Measurements from ENCODE around the gene CREB5. TPM values are rescaled to one million over a fixed set of nuclear protein-coding genes. Genes with fewer than 3 reads are reported as not detected.

The CREB5 gene
- total RNA-seq, 1 donor from 2014 or later = 8.9 TPM

DNA sequence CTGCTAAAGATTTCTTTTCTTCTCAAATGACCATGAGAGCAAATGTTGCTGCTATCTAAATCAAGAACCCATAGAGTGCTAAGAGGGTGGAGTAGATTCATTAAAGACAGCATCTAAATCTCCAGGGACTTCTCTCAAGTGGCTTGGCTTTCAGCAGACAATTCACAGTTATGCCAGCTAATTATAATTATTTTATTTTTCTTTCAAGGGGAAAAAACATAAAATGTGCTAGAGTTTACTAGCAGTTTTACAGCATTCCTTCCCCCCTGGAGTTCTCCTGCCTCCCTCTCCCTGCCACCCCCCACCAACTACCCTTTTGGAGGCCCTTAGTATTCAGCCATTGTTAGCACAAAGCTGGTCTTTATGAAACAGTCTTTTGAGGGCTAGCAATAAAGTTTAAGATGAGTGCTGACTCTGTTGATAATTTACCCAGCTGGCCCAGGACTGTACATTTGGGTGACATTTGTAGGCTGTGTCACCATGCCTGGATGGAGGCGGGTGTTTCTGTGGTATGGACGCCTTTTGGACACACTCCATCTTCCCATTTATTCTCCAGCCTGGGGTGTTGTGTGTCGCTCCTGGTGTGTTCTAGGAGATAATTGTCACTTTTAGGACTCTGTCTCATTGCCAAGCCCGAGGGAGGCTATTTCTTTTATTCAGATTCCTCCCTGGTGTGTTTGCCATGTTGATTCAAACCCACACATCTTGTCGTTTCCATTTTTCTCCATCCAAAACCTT lies 160.2 kb downstream of the CREB5 start:
- Histone ChIP-seq H3K4me1 (peaks cover 4% of the 10 kb centered on the region), H3K9me3 (no peaks in the 10 kb centered on the region), H3K36me3 (no peaks in the 10 kb centered on the region), H3K27ac (no peak overlapping the region), H3K4me3 (no peak overlapping the region), H3K27me3 (no peaks in the 10 kb centered on the region)
- TF ChIP-seq, protein P1, sequence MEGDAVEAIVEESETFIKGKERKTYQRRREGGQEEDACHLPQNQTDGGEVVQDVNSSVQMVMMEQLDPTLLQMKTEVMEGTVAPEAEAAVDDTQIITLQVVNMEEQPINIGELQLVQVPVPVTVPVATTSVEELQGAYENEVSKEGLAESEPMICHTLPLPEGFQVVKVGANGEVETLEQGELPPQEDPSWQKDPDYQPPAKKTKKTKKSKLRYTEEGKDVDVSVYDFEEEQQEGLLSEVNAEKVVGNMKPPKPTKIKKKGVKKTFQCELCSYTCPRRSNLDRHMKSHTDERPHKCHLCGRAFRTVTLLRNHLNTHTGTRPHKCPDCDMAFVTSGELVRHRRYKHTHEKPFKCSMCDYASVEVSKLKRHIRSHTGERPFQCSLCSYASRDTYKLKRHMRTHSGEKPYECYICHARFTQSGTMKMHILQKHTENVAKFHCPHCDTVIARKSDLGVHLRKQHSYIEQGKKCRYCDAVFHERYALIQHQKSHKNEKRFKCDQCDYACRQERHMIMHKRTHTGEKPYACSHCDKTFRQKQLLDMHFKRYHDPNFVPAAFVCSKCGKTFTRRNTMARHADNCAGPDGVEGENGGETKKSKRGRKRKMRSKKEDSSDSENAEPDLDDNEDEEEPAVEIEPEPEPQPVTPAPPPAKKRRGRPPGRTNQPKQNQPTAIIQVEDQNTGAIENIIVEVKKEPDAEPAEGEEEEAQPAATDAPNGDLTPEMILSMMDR (IDR thresholded peaks at IDR 0.05) = no peak
- DNase-seq = no peak
- no peak for ATAC-seq
- intact Hi-C loops (cut with DNase I) = no loop called here

DNA sequence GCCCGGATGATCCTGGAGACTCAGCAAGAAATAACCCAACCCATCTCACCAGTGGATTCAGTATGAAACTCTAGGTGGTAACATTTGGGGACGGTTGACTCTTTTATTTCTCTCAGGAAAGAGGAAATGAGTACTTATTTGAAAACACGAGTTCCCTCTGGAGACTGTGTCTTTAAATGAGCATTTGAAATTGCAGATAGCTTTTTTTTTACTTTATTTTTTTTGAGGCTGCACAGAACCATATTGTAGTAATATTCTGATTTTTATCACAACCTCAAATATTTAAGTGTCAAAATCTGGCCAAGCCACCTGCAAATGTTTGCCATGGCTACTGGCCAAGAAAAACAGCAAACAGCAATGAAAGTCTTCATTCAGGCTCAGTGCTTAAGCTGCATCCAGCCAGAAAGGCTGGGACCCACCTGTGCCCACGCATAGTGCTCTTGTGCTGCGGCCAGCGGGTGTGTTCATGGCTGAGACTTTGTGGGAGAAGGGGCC lies 160.8 kb downstream of the CREB5 start:
- no peaks in the 10 kb centered on the region for H3K27me3 ChIP-seq
- no peak for DNase-seq

DNA sequence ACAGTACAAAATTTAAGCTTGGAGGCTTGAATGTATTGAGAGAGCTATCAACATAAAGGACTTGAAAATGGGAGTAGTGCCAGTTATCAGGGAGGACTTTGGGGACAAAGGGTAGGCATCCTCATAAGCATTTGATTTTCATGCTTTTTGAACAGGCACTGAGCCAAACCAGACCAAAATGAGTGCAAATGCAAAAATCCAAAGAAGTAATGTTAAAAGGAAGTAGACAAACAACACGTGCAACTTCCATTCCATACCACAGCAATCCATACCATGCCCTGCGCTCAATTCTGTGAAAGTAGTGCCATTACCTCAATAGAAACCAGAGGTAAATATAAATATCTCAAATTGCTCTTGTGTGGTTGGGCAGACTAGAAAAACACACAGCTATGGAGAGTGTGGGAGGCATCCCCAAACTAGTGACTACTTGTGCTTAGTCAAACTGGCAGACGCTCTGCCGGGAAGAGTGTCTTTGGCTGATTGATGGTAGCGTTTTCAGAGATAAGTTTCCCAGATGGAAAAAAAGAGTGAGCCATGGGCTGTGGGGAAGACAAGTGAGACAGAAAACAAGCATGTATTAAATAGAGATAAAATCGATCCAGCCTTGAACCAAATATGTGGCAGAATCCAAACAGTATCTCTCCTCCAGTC lies 161.5 kb downstream of the CREB5 start:
- Histone ChIP-seq H3K4me3 (no peak overlapping the region), H3K27me3 (no peaks in the 10 kb centered on the region), H3K27ac (no peak overlapping the region), H3K36me3 (no peaks in the 10 kb centered on the region), H3K9me3 (no peaks in the 10 kb centered on the region), H3K4me1 (peaks cover 4% of the 10 kb centered on the region)
- ATAC-seq = no peak
- intact Hi-C loops (cut with DNase I) = no loop called here
- DNase-seq = no peak
- TF ChIP-seq, protein P1 (IDR thresholded peaks at IDR 0.05) = no peak

More for the DNA sequence above, 160.8 kb downstream of the CREB5 start:
- Histone ChIP-seq H3K9me3 (no peaks in the 10 kb centered on the region), H3K27ac (no peak overlapping the region), H3K36me3 (no peaks in the 10 kb centered on the region), H3K4me1 (peaks cover 4% of the 10 kb centered on the region), H3K4me3 (no peak overlapping the region)
- intact Hi-C loops (cut with DNase I) = no loop called here
- TF ChIP-seq, protein P1 (IDR thresholded peaks at IDR 0.05) = no peak
- peak; percentile 64 for ATAC-seq

DNA sequence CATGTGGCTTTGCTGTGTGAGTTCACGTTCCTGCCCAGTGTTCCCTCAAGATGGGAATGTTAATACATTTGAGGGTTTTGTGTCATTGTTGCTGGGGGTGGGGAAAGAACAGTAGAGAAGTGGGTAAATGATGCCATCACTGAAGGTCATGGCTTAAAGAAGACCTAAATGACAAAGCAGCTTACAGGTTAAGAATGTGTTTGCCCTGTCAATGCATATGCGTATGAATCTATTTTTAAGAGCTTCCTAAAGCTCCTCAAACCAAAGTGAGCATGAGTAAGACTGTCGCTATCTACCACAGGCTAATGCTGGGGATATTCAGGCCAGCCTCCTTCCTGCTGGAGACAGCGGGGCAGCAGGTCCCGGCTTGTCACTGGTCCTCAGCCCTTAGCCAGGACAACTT lies 162.9 kb downstream of the CREB5 start:
- intact Hi-C loops (cut with DNase I) = no loop called here
- Histone ChIP-seq H3K36me3 (no peaks in the 10 kb centered on the region), H3K9me3 (no peaks in the 10 kb centered on the region), H3K4me1 (peaks cover 4% of the 10 kb centered on the region), H3K4me3 (no peak overlapping the region), H3K27me3 (no peaks in the 10 kb centered on the region), H3K27ac (no peak overlapping the region)
- ATAC-seq = no peak
- DNase-seq = no peak
- TF ChIP-seq, protein P1 (IDR thresholded peaks at IDR 0.05) = no peak

DNA sequence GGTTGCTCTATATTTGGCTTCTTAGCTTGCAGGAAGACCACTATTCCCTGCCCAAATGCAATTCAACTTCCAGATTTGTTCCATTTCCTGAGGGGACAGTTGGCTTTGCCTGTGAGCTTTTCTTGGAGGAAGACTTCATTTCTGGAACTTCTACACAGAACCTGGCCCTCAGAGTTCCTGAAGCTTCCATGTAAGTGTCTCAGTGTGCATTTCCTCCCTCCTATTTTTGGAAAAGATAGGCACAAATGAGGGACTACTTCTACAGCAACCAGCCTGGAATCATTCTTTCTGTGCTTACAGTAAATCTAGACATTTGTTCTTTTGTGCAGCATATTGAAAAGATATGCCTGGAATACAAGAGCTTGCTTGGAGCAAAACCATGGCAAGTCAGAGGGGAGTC lies 164.3 kb downstream of the CREB5 start:
- H3K27ac ChIP-seq = no peak overlapping the region
- intact Hi-C loops (cut with DNase I) = no loop called here
- DNase-seq (no peak), ATAC-seq (no peak)
- TF ChIP-seq, protein P1 (IDR thresholded peaks at IDR 0.05) = no peak
- H3K4me3 ChIP-seq = no peak overlapping the region
- peaks cover 4% of the 10 kb centered on the region for H3K4me1 ChIP-seq
- no peaks in the 10 kb centered on the region for H3K36me3 ChIP-seq
- no peaks in the 10 kb centered on the region for H3K9me3 ChIP-seq
- no peaks in the 10 kb centered on the region for H3K27me3 ChIP-seq
